K562 (cell line): ENCODE data around the gene PHETA1. TPM values are rescaled to one million over a fixed set of nuclear protein-coding genes. Genes with fewer than 3 reads are reported as not detected.
A peak's percentile ranks its signal among the peaks of the same experiment; 100 is the strongest.

Source experiments
- ATAC-seq: fragments of 200-7000 bp; cut with Tn5 transposase; 3 replicates; pipeline ENCODE4 v1.9.1; 2020; ENCODE audit warnings: moderate library complexity
- BruUV-seq: library from RNA; stranded (reverse); fragments of 400-500 nt; replicated peaks from 2 replicates; lab custom pipeline; 2021; lab: Mats Ljungman, UMichigan
- CTCF ChIA-PET: fragments of 300-600 bp; formaldehyde crosslinking; extraction: SDS; loops from one replicate; lab custom pipeline; 2021; ENCODE audit warnings: low intra/inter-chr PET ratio; lab: Yijun Ruan, JAX
- POLR2A ChIA-PET: fragments of 300-600, 350-650 bp; sonication (Branson Sonifier 250); formaldehyde crosslinking; extraction: SDS; loops from one replicate; lab custom pipeline; 2021; ENCODE audit warnings: antibody characterized with exemption, inconsistent platforms; lab: Yijun Ruan, JAX
- DNase-seq, 4 experiments: peaks; one replicate each; pipeline versions ENCODE4 v3.0.0 to v3.0.0-alpha.2; 2011 to 2018; ENCODE audit warnings: low spot score in 3 of 4, mixed read lengths in 3 of 4; ENCODE audit errors: extremely low read depth in 1 of 4
- FAIRE-seq: peaks from 2 replicates; lab custom pipeline; 2011; peaks lifted over from hg19 to GRCh38; lab: Jason Lieb, UNC
- H2AFZ ChIP-seq: 2 replicates; pipeline ENCODE4 v1.6.0; 2011; ENCODE audit warnings: low read depth, low read length, control low read depth, inconsistent platforms
- H3K27ac ChIP-seq: fragments of 200-600 bp; 3 replicates; pipeline ENCODE4 v1.8.0; 2011; ENCODE audit warnings: low read depth, mild to moderate bottlenecking, control low read depth, inconsistent platforms, low read length, moderate library complexity, mixed read lengths; ENCODE audit errors: extremely low read depth
- H3K27me3 ChIP-seq, 2 experiments: fragments of 300-600 bp in 1 of 2; 2 replicates in 1 of 2; 3 replicates in 1 of 2; pipeline versions ENCODE4 v1.6.0 to v1.8.0; 2011; ENCODE audit warnings: inconsistent platforms in 2 of 2, low read length in 2 of 2, mild to moderate bottlenecking in 1 of 2, mixed read lengths in 1 of 2, moderate library complexity in 1 of 2; ENCODE audit not compliant: control insufficient read depth in 2 of 2, insufficient read depth in 2 of 2
- H3K36me3 ChIP-seq: fragments of 300-600 bp; 3 replicates; pipeline ENCODE4 v1.8.0; 2011; ENCODE audit warnings: mild to moderate bottlenecking, low read length, inconsistent platforms; ENCODE audit not compliant: control insufficient read depth, insufficient read depth
- H3K4me1 ChIP-seq, 2 experiments: fragments of 200-600 bp in 1 of 2; replicated peaks in 1 of 2; 2 replicates in 1 of 2; 3 replicates in 1 of 2; pipeline versions ENCODE4 v1.5.1 to v1.8.0; 2011; ENCODE audit warnings: inconsistent platforms in 2 of 2, low read length in 2 of 2, mild to moderate bottlenecking in 1 of 2, mixed read lengths in 1 of 2, moderate library complexity in 1 of 2; ENCODE audit not compliant: control insufficient read depth in 2 of 2, insufficient read depth in 2 of 2
- H3K4me2 ChIP-seq: 2 replicates; pipeline ENCODE4 v1.6.1; 2011; ENCODE audit warnings: low read length, control low read depth, inconsistent platforms, mixed read lengths; ENCODE audit not compliant: insufficient read depth
- H3K4me3 ChIP-seq: fragments of 200-600 bp; sonication (generic), shearing (Covaris generic); 2 replicates; pipeline ENCODE4 v1.5.1; 2016; ENCODE audit warnings: control low read depth, inconsistent platforms
- H3K79me2 ChIP-seq: fragments of 200-600 bp; 3 replicates; pipeline ENCODE4 v1.8.0; 2011; ENCODE audit warnings: low read length, inconsistent platforms; ENCODE audit not compliant: control insufficient read depth, insufficient read depth
- H3K9ac ChIP-seq, 2 experiments: 2 replicates each; pipeline versions ENCODE4 v1.6.0 to v1.6.1; 2011; ENCODE audit warnings: low read depth in 2 of 2, low read length in 2 of 2, control low read depth in 1 of 2, inconsistent platforms in 1 of 2, mild to moderate bottlenecking in 1 of 2, mixed read lengths in 1 of 2; ENCODE audit not compliant: insufficient read depth in 1 of 2
- H3K9me1 ChIP-seq: one replicate; pipeline ENCODE4 v1.6.0; 2011; ENCODE audit warnings: inconsistent platforms, mild to moderate bottlenecking, low read length, moderate library complexity; ENCODE audit not compliant: control insufficient read depth, insufficient read depth
- H3K9me3 ChIP-seq: replicated peaks from 2 replicates; pipeline ENCODE4 v1.5.1; 2011; ENCODE audit warnings: low read depth, low read length, inconsistent platforms; ENCODE audit not compliant: control insufficient read depth, insufficient read depth
- H4K20me1 ChIP-seq: replicated peaks from 2 replicates; pipeline ENCODE4 v1.6.1; 2011; ENCODE audit warnings: low read length, inconsistent platforms, mixed read lengths; ENCODE audit not compliant: control insufficient read depth, insufficient read depth
- ARID3A ChIP-seq: IDR thresholded peaks from 2 replicates; pipeline ENCODE4 v1.6.1; 2012; ENCODE audit warnings: low read depth, low read length, improper control_type of control experiment, borderline replicate concordance
- COPS2 ChIP-seq: fragments of 450-650 bp; conservative IDR thresholded peaks from 2 replicates; pipeline ENCODE4 v1.6.1; 2016; ENCODE audit warnings: mild to moderate bottlenecking, moderate library complexity
- ETV6 ChIP-seq, 3 experiments: fragments of 150-350 bp in 1 of 3; sonication (generic) in 1 of 3; formaldehyde crosslinking in 1 of 3; IDR thresholded peaks; 2 replicates each; pipeline versions ENCODE4 v1.6.1 to v1.8.0; 2014 to 2022; ENCODE audit warnings: borderline replicate concordance in 2 of 3, low read depth in 2 of 3, antibody characterized with exemption in 1 of 3, low read length in 1 of 3, mild to moderate bottlenecking in 1 of 3, missing genetic modification reagents in 1 of 3
- FOXJ2 ChIP-seq: fragments of 200-800 bp; sonication (Bioruptor generic); IDR thresholded peaks from 2 replicates; pipeline ENCODE4 v1.6.1; 2016; ENCODE audit warnings: missing genetic modification characterization, missing compliant biosample characterization
- HLTF ChIP-seq: fragments of 450-650 bp; IDR thresholded peaks from 2 replicates; pipeline ENCODE4 v1.6.1; 2016
- HMG20B ChIP-seq: fragments of 250-450 bp; sonication (Bioruptor Pico); IDR thresholded peaks from 2 replicates; pipeline ENCODE4 v1.5.0; 2021; ENCODE audit warnings: mild to moderate bottlenecking
- JUND ChIP-seq, 2 experiments: IDR thresholded peaks; 2 replicates in 1 of 2; 3 replicates in 1 of 2; pipeline ENCODE4 v1.6.1; 2011; ENCODE audit warnings: borderline replicate concordance in 2 of 2, low read depth in 2 of 2, low read length in 2 of 2, improper control_type of control experiment in 1 of 2, missing biosample characterization in 1 of 2, missing genetic modification characterization in 1 of 2, missing genetic modification reagents in 1 of 2
- MLLT1 ChIP-seq, 2 experiments: fragments of 450-650 bp; IDR thresholded peaks; 2 replicates each; pipeline ENCODE4 v1.6.1; 2016
- POLR2AphosphoS5 ChIP-seq: IDR thresholded peaks from 2 replicates; pipeline ENCODE4 v1.6.1; 2011; ENCODE audit warnings: mild to moderate bottlenecking, low read depth, low read length, moderate library complexity; ENCODE audit not compliant: control insufficient read depth, insufficient read depth
- PRMT5 ChIP-seq: sonication (generic); formaldehyde crosslinking; IDR thresholded peaks from 2 replicates; pipeline ENCODE4 v1.5.0; 2020; ENCODE audit warnings: missing genetic modification reagents
- SMC3 ChIP-seq: conservative IDR thresholded peaks from 2 replicates; pipeline ENCODE4 v1.6.1; 2011; ENCODE audit warnings: low read depth, low read length, improper control_type of control experiment; ENCODE audit not compliant: insufficient read depth
- SRSF1 ChIP-seq: fragments of 200-400 bp; formaldehyde crosslinking; IDR thresholded peaks from 2 replicates; pipeline ENCODE4 v1.6.1; 2017; ENCODE audit warnings: mild to moderate bottlenecking, low read depth, low read length, moderate library complexity
- TRIM24 ChIP-seq, 2 experiments: fragments of 450-650 bp; IDR thresholded peaks; 2 replicates each; pipeline ENCODE4 v1.6.1; 2016
- U2AF2 ChIP-seq: fragments of 200-400 bp; formaldehyde crosslinking; optimal IDR thresholded peaks from 2 replicates; pipeline ENCODE3; 2017; ENCODE audit warnings: low read depth, mild to moderate bottlenecking, low read length
- WGBS: fragments of 100-300 bp; shearing (Covaris generic); methylation state at CpG from one replicate; pipeline ENCODE4 v1.1.6; 2016; ENCODE audit warnings: low coverage, mixed read lengths; ENCODE audit not compliant: insufficient coverage; ENCODE audit errors: missing lambda C conversion rate; 5-methylcytosine and 5-hydroxymethylcytosine counted together
- in situ Hi-C: fragments of 300-500 bp; cut with MboI; formaldehyde crosslinking; loops from 4 replicates; pipeline ENCODE4 v1.15.0; 2018; ENCODE audit warnings: inconsistent platforms, mixed read lengths
- intact Hi-C: fragments of 100-400 bp; cut with micrococcal nuclease; formaldehyde crosslinking; loops from 2 replicates; pipeline ENCODE4 v1.14.2; 2022
- polyA plus RNA-seq, 8 experiments: library from polyadenylated mRNA; depleted of rRNA in 4 of 8; stranded (reverse) in 5 of 8; unstranded in 3 of 8; fragments of >200 nt; fragmentation: Nextera tagmentation in 2 of 8; fragmentation: Illumina TruSeq in 1 of 8; extraction: Ambion mirVana in 2 of 8; extraction: Trizol in 1 of 8; gene quantifications; 2 replicates each; pipeline versions ENCODE4 v1.2.1 to v1.2.3, GENCODE V29; 2011 to 2014; ENCODE audit warnings: inconsistent platforms in 1 of 8, missing spikeins in 1 of 8
- total RNA-seq, 7 experiments: library from RNA; depleted of rRNA in 6 of 7; stranded (reverse); fragments of >200 nt in 6 of 7; fragmentation: Illumina TruSeq in 2 of 7; extraction: Trizol in 2 of 7; gene quantifications; 2 replicates each; pipeline versions ENCODE4 v1.2.1 to v1.2.3, GENCODE V29; 2011 to 2021; ENCODE audit warnings: low replicate concordance in 1 of 7
- TF ChIP-seq, protein P1 (sequence below): fragments of 450-650 bp; formaldehyde crosslinking; IDR thresholded peaks from 2 replicates; pipeline ENCODE4 v1.4.0; 2022; ENCODE audit warnings: missing genetic modification characterization
- TF ChIP-seq, protein P2 (sequence below): fragments of 450-650 bp; conservative IDR thresholded peaks from 2 replicates; pipeline ENCODE4 v1.6.1; 2016; ENCODE audit warnings: missing genetic modification characterization, low read depth, mild to moderate bottlenecking, missing compliant biosample characterization, moderate library complexity

The PHETA1 gene
- total and polyA plus RNA-seq, 9 of the 15 experiments (the other 6 are each of a cell fraction or from before 2014, with no cell fraction given), result 0.03 to 12.4 (median 3.0) TPM

DNA sequence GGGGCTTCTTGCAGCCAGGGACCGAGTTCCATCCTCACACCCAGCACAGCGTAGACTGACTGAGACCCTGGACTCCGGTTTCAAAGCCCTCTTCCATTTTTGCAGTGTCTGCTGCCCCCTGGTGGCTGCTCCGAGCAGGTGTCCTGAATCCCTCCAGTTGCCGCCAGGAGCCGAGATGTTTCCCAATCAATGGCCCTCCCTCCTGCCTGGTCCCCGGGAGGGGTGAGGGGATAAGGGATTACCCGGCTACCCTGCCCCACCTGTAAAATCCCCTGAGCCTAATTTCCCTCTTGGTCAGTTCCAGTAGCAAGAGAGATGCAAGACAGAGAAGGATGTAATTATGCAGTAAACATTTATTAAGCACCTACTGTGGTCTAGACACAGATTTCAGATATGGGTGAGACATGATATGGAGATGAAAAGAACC, 55.0 kb downstream of the PHETA1 start:
- no peaks in the 10 kb centered on the region for H3K79me2 ChIP-seq
- peak; percentile 75 to 90 (median 86) for DNase-seq
- CTCF ChIA-PET, result interaction anchor here (0.6 to 2.0 kb wide), 5 partner anchors 10 to 419 kb away, joined by 3 to 14 read pairs (median 8); no protein-coding TSS in a partner anchor
- in situ Hi-C loops (loop anchor here (10.0 kb wide), 1 partner anchor 379 kb away; no protein-coding TSS in a partner anchor), intact Hi-C loops (loop anchor here (1.0 to 2.0 kb wide), 3 partner anchors 290 to 419 kb away; no protein-coding TSS in a partner anchor)
- H3K4me1 ChIP-seq, result peaks cover 0 to 5% of the 10 kb centered on the region in 2 experiments; a peak in 2 of 5 replicates
- no peak overlapping the region for H3K27ac ChIP-seq
- H3K4me3 ChIP-seq, result no peak overlapping the region
- peaks cover 14 to 35% of the 10 kb centered on the region in 2 experiments; a peak in 4 of 5 replicates for H3K27me3 ChIP-seq
- no peak overlapping the region for H2AFZ ChIP-seq
- ATAC-seq, result peak; percentile 93
- no peaks in the 10 kb centered on the region for H3K9me3 ChIP-seq
- no peak overlapping the region for H3K9ac ChIP-seq
- BruUV-seq, result no TSS peak
- 2% methylated on average over 8 of the region's 8 CpGs for WGBS
- POLR2A ChIA-PET, result no interaction called here
- no peaks in the 10 kb centered on the region for H3K9me1 ChIP-seq
- no peak overlapping the region for H3K4me2 ChIP-seq
- no peaks in the 10 kb centered on the region for H3K36me3 ChIP-seq
- 0 out of 2 replicates have a peak, but pooled peaks cover 3% of the 10 kb centered on the region for H4K20me1 ChIP-seq
- peak; percentile 92 for FAIRE-seq
- TF ChIP-seq MLLT1 (IDR thresholded peaks at IDR 0.05), result no peak
- no peak for TF ChIP-seq POLR2AphosphoS5
- TF ChIP-seq HMG20B (CRISPR knock-in tag), result no peak
- no peak for TF ChIP-seq FOXJ2 (tag)
- no peak for TF ChIP-seq SRSF1
- TF ChIP-seq COPS2, result no peak
- TF ChIP-seq TRIM24 (IDR thresholded peaks at IDR 0.05), result 0 out of 4 replicates have a peak, but pooled peaks of 1 of the 2 experiments have one; percentile 15
- TF ChIP-seq, protein P1, sequence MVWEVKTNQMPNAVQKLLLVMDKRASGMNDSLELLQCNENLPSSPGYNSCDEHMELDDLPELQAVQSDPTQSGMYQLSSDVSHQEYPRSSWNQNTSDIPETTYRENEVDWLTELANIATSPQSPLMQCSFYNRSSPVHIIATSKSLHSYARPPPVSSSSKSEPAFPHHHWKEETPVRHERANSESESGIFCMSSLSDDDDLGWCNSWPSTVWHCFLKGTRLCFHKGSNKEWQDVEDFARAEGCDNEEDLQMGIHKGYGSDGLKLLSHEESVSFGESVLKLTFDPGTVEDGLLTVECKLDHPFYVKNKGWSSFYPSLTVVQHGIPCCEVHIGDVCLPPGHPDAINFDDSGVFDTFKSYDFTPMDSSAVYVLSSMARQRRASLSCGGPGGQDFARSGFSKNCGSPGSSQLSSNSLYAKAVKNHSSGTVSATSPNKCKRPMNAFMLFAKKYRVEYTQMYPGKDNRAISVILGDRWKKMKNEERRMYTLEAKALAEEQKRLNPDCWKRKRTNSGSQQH (CRISPR knock-in tag), result no peak
- TF ChIP-seq ETV6 (IDR thresholded peaks at IDR 0.05; ENCODE audit: borderline replicate concordance in 1 of 2, low read depth in 2 of 2, low read length in 1 of 2), result no peak
- TF ChIP-seq ETV6 (CRISPR knock-in tag; IDR thresholded peaks at IDR 0.05; ENCODE audit: borderline replicate concordance), result no peak
- TF ChIP-seq, protein P2, sequence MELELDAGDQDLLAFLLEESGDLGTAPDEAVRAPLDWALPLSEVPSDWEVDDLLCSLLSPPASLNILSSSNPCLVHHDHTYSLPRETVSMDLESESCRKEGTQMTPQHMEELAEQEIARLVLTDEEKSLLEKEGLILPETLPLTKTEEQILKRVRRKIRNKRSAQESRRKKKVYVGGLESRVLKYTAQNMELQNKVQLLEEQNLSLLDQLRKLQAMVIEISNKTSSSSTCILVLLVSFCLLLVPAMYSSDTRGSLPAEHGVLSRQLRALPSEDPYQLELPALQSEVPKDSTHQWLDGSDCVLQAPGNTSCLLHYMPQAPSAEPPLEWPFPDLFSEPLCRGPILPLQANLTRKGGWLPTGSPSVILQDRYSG (tag), result no peak
- no peak for TF ChIP-seq JUND (IDR thresholded peaks at IDR 0.05; ENCODE audit: borderline replicate concordance, low read depth, low read length)
- no peak for TF ChIP-seq JUND (tag; IDR thresholded peaks at IDR 0.05; ENCODE audit: borderline replicate concordance, low read depth, low read length)
- no peak for TF ChIP-seq U2AF2
- no peak for TF ChIP-seq HLTF
- TF ChIP-seq SMC3, result peak; percentile 71
- no peak for TF ChIP-seq PRMT5 (CRISPR knock-in tag)
- no peak for TF ChIP-seq ARID3A
